Islet precursor cell (in vitro differentiated cells): ENCODE measurements around the gene YWHAQ.
"Not testable (repeated sequence)": the region's sequence is repeated elsewhere in the genome, so short reads cannot be mapped to it uniquely, and the experiment has no call there.

Experiments used
- DNase-seq: peaks from one replicate; pipeline ENCODE4 v3.0.0-alpha.2; 2018

YWHAQ gene

GRCh38 chr2:9593925-9594324 lies 36.9 kb downstream of the YWHAQ start:
- DNase-seq: no peak

GRCh38 chr2:9592699-9593098 lies 38.1 kb downstream of the YWHAQ start:
- DNase-seq: no peak

- no peak for DNase-seq
Measured at GRCh38 chr2:9590641-9591040, 40.2 kb downstream of the YWHAQ start.

GRCh38 chr2:9586465-9586864 lies 44.3 kb downstream of the YWHAQ start:
- no peak for DNase-seq

GRCh38 chr2:9585486-9585885 lies 45.3 kb downstream of the YWHAQ start:
- DNase-seq: no peak

GRCh38 chr2:9584902-9585301 lies 45.9 kb downstream of the YWHAQ start:
- DNase-seq: not testable (repeated sequence)

- no peak for DNase-seq
Measured at GRCh38 chr2:9582624-9583023, 48.2 kb downstream of the YWHAQ start.

GRCh38 chr2:9578467-9579235 lies 52.1 kb downstream of the YWHAQ start:
- DNase-seq: no peak

- no peak for DNase-seq
Measured at GRCh38 chr2:9574331-9574730, 56.5 kb downstream of the YWHAQ start.

- DNase-seq: no peak
Measured at GRCh38 chr2:9573840-9574239, 57.0 kb downstream of the YWHAQ start.

GRCh38 chr2:9573013-9573720 lies 57.6 kb downstream of the YWHAQ start:
- DNase-seq: no peak

GRCh38 chr2:9570182-9571060 lies 60.4 kb downstream of the YWHAQ start:
- no peak for DNase-seq

- DNase-seq: peak; percentile 84
Measured at GRCh38 chr2:9565436-9566153, 65.2 kb downstream of the YWHAQ start.

GRCh38 chr2:9560628-9561027 lies 70.2 kb downstream of the YWHAQ start:
- DNase-seq: no peak

GRCh38 chr2:9558948-9559381 lies 71.8 kb downstream of the YWHAQ start:
- peak; percentile 98 for DNase-seq

GRCh38 chr2:9556121-9556743 lies 74.6 kb downstream of the YWHAQ start:
- DNase-seq: no peak

- DNase-seq: peak; percentile 98
Measured at GRCh38 chr2:9555297-9556120, 75.3 kb downstream of the YWHAQ start, which contains the start of gene ADAM17. Gene ADAM17 (minus strand): TSS chr2:9555830. CDS start chr2:9555605, 225 bp downstream.

GRCh38 chr2:9554921-9555296 lies 75.9 kb downstream of the YWHAQ start:
- DNase-seq: peak; percentile 65

GRCh38 chr2:9552219-9553178 lies 78.3 kb downstream of the YWHAQ start:
- DNase-seq: no peak

GRCh38 chr2:9550859-9551391 lies 79.9 kb downstream of the YWHAQ start:
- DNase-seq: not testable (repeated sequence)
